Small intestine (tissue), 7 donors: ENCODE measurements around the gene RBM4. TPM values are rescaled to one million over a fixed set of nuclear protein-coding genes. Genes with fewer than 3 reads are reported as not detected.

Source experiments
- DNase-seq, 2 donors: peaks; one replicate each; pipeline versions ENCODE4 v3.0.0 to v3.0.0-alpha.2; 2013
- FAIRE-seq: peaks from 2 replicates; lab custom pipeline; 2012; peaks lifted over from hg19 to GRCh38; lab: Jason Lieb, UNC
- H3K27ac ChIP-seq, 3 donors: one replicate each; pipeline ENCODE4 v1.5.1; 2013; ENCODE audit warnings: low read length in 2 of 3, mild to moderate bottlenecking in 2 of 3, control low read depth in 1 of 3, inconsistent platforms in 1 of 3, low read depth in 1 of 3, moderate library complexity in 1 of 3
- H3K27me3 ChIP-seq, 3 donors: one replicate each; pipeline ENCODE4 v1.6.1; 2013; ENCODE audit warnings: low read length in 3 of 3, inconsistent platforms in 1 of 3; ENCODE audit not compliant: control insufficient read depth in 3 of 3, insufficient read depth in 3 of 3
- H3K36me3 ChIP-seq, 3 donors: one replicate each; pipeline ENCODE4 v1.6.1; 2013; ENCODE audit warnings: low read length in 3 of 3, inconsistent platforms in 1 of 3, low read depth in 1 of 3, mild to moderate bottlenecking in 1 of 3, moderate library complexity in 1 of 3; ENCODE audit not compliant: control insufficient read depth in 3 of 3, insufficient read depth in 2 of 3
- H3K4me1 ChIP-seq, 3 donors: one replicate each; pipeline ENCODE4 v1.6.1; 2013; ENCODE audit warnings: low read length in 2 of 3, inconsistent platforms in 1 of 3, low read depth in 1 of 3, mild to moderate bottlenecking in 1 of 3, moderate library complexity in 1 of 3; ENCODE audit not compliant: control insufficient read depth in 3 of 3, insufficient read depth in 2 of 3
- H3K4me3 ChIP-seq, 3 donors: one replicate each; pipeline ENCODE4 v1.5.1; 2013; ENCODE audit warnings: low read length in 3 of 3, control low read depth in 1 of 3, inconsistent platforms in 1 of 3, low read depth in 1 of 3, mild to moderate bottlenecking in 1 of 3, moderate library complexity in 1 of 3
- H3K9me3 ChIP-seq, 2 donors: one replicate each; pipeline ENCODE4 v1.6.1; 2013; ENCODE audit warnings: low read depth in 1 of 2, low read length in 1 of 2; ENCODE audit not compliant: control insufficient read depth in 2 of 2, insufficient read depth in 1 of 2
- WGBS, 3 donors: extraction: QIAGEN DNeasy Blood & Tissue Kit; methylation state at CpG; one replicate each; pipeline ENCODE4 v1.1.7; 2013; 5-methylcytosine and 5-hydroxymethylcytosine counted together
- polyA plus RNA-seq, 4 donors: library from polyadenylated mRNA; stranded (reverse) in 3 of 4; unstranded in 1 of 4; fragments of 200-250 nt in 3 of 4; fragments of 120-200 nt in 1 of 4; gene quantifications; one replicate each; pipeline versions ENCODE4 v1.2.1 to v1.2.3, GENCODE V29; 2013
- donor health status: healthy with polysubstance abuse.
- donor health status: control.
- donor health status: control.
- donor health status: Bipolar disorder and iron deficiency.
- donor health status: healthy.

Gene RBM4
- polyA plus RNA-seq, 4 donors: 86.1 to 141 (median 94.4) TPM

DNA sequence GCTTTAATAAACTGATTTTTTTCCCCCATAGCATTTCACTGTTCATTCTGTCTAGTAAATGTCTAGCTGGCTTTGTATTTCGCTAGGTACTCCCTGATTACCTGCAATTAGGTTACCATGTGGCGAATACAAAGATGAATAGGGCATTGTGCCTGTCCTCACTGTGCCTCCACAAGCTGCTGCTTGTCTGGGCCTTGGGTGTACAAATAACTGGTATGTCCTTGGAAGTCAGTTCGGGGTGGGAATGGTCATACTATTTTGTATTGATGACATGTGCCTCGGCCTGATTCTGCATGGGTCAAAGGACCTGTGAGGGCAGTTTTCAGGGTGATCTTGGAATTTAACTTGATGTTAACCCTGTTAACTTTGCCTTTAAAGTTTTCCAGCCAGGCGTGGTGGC lies 11.4 kb downstream of the RBM4 start:
- no peak for DNase-seq
- Histone ChIP-seq H3K4me3 (no peak overlapping the region), H3K9me3 (no peaks in the 10 kb centered on the region), H3K27me3 (no peaks in the 10 kb centered on the region), H3K27ac (no peak overlapping the region), H3K36me3 (peaks cover 11 to 64% (median 25%) of the 10 kb centered on the region in 3 donors), H3K4me1 (peaks cover 0 to 2% (median 0%) of the 10 kb centered on the region in 3 donors)
- 96% methylated on average over 5 of the region's 5 CpGs for WGBS, 3 donors
- FAIRE-seq: no peak

DNA sequence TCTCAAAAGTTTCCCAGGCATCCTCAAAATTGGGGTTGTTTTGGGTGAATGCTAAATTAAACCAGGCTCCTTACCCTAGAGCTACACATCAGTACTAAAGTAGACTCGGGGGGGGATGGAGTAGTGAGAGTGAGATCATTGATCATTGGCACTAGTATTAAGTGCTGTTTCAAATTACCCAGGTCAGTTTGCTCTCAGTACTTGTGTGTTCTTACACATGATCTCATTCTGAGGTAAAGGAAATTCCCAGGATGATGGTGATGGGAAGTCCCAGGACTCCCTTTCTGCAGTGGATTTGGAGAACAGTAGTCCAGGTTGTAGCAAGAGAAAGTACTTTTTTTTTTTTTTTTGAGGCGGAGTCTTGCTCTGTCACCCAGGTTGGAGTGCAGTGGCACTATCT lies 12.5 kb downstream of the RBM4 start:
- FAIRE-seq (no peak), DNase-seq (no peak)
- H3K27me3 ChIP-seq: no peaks in the 10 kb centered on the region
- peaks cover 4 to 68% (median 15%) of the 10 kb centered on the region in 3 donors for H3K36me3 ChIP-seq
- H3K4me3 ChIP-seq: no peak overlapping the region
- H3K27ac ChIP-seq: no peak overlapping the region
- 83 to 94% (median 93%) methylated on average over 2 of the region's 2 CpGs for WGBS, 3 donors
- no peaks in the 10 kb centered on the region for H3K9me3 ChIP-seq
- no peaks in the 10 kb centered on the region for H3K4me1 ChIP-seq

DNA sequence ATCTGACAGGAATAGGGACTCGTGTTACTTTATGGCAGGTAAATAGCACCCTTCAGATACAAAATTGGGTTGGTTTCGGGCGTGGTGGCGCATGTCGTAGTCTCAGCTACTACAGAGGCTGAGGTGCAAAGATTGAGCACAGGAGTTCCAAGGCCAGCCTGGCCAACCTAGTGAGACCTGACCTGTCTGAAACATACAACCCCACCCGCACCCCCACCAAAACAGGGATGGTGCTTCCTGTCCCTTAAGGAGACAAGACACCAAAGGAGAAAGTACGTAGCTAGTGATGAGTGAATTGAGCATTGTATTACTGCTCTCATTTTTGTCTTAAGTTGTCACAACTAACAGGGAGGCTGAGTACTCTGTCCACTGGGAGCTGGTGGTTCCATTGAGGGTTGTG lies 14.1 kb downstream of the RBM4 start:
- Histone ChIP-seq H3K36me3 (peaks cover 3 to 79% (median 5%) of the 10 kb centered on the region in 3 donors), H3K4me1 (no peaks in the 10 kb centered on the region), H3K27ac (no peak overlapping the region), H3K27me3 (no peaks in the 10 kb centered on the region), H3K9me3 (no peaks in the 10 kb centered on the region), H3K4me3 (no peak overlapping the region)
- FAIRE-seq: no peak
- no peak for DNase-seq
- WGBS, 3 donors: 76 to 84% (median 81%) methylated on average over 7 of the region's 7 CpGs

DNA sequence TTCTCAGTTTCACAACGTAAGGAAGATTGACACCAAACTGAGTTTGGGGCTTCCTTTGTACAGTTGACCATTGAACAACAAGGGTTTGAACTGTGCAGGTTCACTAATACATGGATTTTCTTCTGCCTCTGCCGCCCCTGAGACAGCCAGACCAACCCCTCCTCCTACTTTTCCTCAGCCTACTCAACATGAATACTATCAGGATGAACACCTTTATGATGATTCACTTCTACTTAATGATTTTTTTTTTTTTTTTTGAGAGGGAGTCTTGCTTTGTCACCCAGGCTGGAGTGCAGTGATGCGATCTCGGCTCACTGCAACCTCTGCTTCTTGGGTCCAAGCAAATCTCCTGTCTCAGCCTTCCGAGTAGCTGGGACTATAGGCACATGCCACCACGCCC lies 14.6 kb downstream of the RBM4 start:
- Histone ChIP-seq H3K36me3 (peaks cover 3 to 79% (median 5%) of the 10 kb centered on the region in 3 donors), H3K4me3 (no peak overlapping the region), H3K27ac (no peak overlapping the region), H3K27me3 (no peaks in the 10 kb centered on the region), H3K4me1 (no peaks in the 10 kb centered on the region), H3K9me3 (no peaks in the 10 kb centered on the region)
- WGBS, 3 donors: 89 to 95% (median 91%) methylated on average over 6 of the region's 6 CpGs
- no peak for DNase-seq
- no peak for FAIRE-seq

DNA sequence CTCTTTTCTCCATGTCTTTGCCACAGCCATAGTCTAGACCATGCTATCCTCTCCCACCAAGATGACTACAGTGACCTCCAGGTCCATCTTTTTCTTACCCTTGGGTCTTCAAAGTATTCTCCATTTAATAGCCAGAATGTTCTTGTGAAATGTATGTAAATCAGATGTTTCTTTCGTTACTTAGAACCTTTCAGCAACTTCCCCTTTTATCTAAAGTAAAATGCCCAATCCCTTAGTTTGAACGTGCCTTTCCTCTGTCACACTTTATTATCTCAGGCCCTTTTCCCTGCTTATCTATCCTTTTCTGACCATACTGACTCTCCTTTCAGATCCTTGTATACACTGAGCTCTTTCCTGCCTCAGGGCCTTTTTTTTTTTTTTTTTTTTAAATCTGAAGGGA lies 21.3 kb downstream of the RBM4 start:
- FAIRE-seq: no peak
- no peaks in the 10 kb centered on the region for H3K27me3 ChIP-seq
- peaks cover 10 to 66% (median 11%) of the 10 kb centered on the region in 3 donors for H3K36me3 ChIP-seq
- H3K4me3 ChIP-seq: no peak overlapping the region
- WGBS, 3 donors: 62 to 80% (median 72%) methylated on average over 2 of the region's 2 CpGs
- no peaks in the 10 kb centered on the region for H3K4me1 ChIP-seq
- no peaks in the 10 kb centered on the region for H3K9me3 ChIP-seq
- H3K27ac ChIP-seq: no peak overlapping the region
- DNase-seq: no peak

DNA sequence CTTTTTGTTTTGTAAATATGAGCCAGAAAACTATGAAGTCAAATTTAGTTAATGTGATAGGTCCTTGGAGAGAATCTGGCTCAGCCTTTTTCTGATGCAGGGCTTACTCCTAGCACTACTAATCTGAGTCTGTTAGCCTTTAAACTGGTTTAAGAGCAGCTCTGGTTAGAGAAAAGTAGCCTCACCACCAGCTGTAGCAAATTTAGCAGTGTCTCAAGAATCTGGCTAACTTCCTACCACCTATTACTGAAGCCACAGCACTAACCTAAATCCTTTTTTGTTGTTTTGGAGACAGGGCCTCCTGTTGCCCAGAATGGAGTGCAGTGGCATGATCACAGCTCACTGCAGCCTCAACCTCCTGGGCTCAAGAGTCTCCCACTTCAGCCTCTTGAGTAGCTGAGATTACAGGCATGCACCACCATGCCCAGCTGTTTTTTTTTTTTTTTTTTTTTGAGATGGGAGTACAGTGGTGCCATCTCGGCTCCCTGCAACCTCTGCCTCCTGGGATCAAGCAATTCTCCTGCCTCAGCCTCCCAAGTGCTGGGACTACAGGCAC lies 25.3 kb downstream of the RBM4 start:
- no peaks in the 10 kb centered on the region for H3K27me3 ChIP-seq
- no peaks in the 10 kb centered on the region for H3K9me3 ChIP-seq
- FAIRE-seq (no peak), DNase-seq (no peak)
- no peak overlapping the region for H3K4me3 ChIP-seq
- 89 to 100% (median 100%) methylated on average over 1 of the region's 1 CpG for WGBS, 3 donors
- peaks cover 10 to 45% (median 12%) of the 10 kb centered on the region in 3 donors for H3K36me3 ChIP-seq
- no peaks in the 10 kb centered on the region for H3K4me1 ChIP-seq
- H3K27ac ChIP-seq: no peak overlapping the region

DNA sequence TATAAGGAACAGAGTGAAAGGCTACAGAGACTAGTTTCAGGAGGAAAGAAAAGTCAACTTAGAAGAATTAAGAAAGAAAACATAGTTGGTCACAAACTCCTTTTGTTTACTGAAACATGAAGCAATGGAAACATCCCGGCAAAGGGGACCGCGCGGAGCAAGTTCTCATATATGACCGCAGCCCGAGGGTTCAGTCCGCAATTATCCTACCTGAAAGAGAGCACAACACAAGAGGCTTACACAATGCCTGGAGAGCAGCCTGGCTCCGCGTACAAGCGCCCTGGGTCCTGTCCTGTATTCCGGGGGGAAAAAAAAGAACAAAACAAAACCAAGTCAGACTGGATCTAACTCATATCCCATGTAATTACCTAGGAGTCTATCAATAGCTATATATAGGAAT lies 26.9 kb downstream of the RBM4 start:
- H3K27ac ChIP-seq: no peak overlapping the region
- no peaks in the 10 kb centered on the region for H3K27me3 ChIP-seq
- 92 to 95% (median 94%) methylated on average over 11 of the region's 11 CpGs for WGBS, 3 donors
- peaks cover 8 to 42% (median 9%) of the 10 kb centered on the region in 3 donors for H3K36me3 ChIP-seq
- no peaks in the 10 kb centered on the region for H3K4me1 ChIP-seq
- DNase-seq (no peak), FAIRE-seq (no peak)
- H3K9me3 ChIP-seq: no peaks in the 10 kb centered on the region
- H3K4me3 ChIP-seq: no peak overlapping the region

DNA sequence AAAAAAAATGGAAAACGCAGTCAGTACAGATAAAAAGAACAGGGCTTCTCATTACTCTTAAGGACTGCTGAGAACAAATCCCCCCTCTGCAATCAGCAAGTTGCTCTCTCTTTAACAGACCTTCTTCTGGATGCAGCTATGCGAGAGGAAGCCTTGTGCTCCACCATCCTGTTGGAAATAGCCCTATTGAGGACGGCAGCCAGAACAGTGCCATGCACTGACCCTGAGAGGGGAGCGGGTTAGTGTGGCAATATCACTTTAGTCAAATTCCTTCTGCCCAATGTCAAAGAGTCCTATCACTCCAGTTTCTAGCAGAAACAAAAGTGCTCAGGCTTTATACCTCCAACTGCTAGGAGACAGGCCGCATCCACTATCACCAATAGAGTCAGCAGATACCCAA lies 32.3 kb downstream of the RBM4 start:
- no peak overlapping the region for H3K4me3 ChIP-seq
- no peak overlapping the region for H3K27ac ChIP-seq
- no peak for DNase-seq
- 84 to 89% (median 85%) methylated on average over 5 of the region's 5 CpGs for WGBS, 3 donors
- FAIRE-seq: no peak
- no peaks in the 10 kb centered on the region for H3K27me3 ChIP-seq
- no peaks in the 10 kb centered on the region for H3K9me3 ChIP-seq
- H3K36me3 ChIP-seq: peaks cover 0 to 23% (median 5%) of the 10 kb centered on the region in 3 donors
- peaks cover 4 to 11% (median 5%) of the 10 kb centered on the region in 3 donors for H3K4me1 ChIP-seq
